Measurements from ENCODE around the gene SP7. TPM values are rescaled to one million over a fixed set of nuclear protein-coding genes. Genes with fewer than 3 reads are reported as not detected.

The SP7 gene
- total and polyA plus RNA-seq, 9 donors, result 0.02 to 0.10 TPM; not detected in 7

DNA sequence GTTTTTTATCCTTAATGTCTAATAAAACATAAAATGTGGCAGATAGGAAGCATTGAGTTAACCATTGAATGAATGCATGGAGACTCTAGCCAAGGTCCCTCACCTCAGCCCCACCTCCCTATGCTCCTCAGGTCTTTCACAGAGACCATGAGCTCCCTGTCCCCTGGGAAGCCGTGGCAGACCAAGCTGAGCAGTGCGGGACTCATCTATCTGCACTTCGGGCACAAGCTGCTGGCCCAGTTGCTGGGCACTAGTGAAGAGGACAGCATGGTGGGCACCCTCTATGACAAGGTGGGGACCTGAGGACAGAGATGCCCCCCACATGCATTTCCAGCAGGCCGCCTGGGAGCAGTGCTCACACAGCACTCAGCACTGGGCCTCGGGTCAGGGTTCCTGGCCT, 33.3 kb downstream of the SP7 start:
- WGBS, 3 donors, result 83 to 87% (median 85%) methylated on average over 5 of the region's 5 CpGs
- Histone ChIP-seq H3K27me3 (no peaks in the 10 kb centered on the region), H3K36me3 (peaks cover 2% of the 10 kb centered on the region), H3K4me1 (ENCODE audit: insufficient read depth) (peaks cover 5% of the 10 kb centered on the region), H3K4me3 (no peak overlapping the region), H3K27ac (no peak overlapping the region), H3K9me3 (no peaks in the 10 kb centered on the region)
- TF ChIP-seq POLR2A (IDR thresholded peaks at IDR 0.05) (no peak), EP300 (IDR thresholded peaks at IDR 0.05) (no peak)
- TF ChIP-seq, protein P1, sequence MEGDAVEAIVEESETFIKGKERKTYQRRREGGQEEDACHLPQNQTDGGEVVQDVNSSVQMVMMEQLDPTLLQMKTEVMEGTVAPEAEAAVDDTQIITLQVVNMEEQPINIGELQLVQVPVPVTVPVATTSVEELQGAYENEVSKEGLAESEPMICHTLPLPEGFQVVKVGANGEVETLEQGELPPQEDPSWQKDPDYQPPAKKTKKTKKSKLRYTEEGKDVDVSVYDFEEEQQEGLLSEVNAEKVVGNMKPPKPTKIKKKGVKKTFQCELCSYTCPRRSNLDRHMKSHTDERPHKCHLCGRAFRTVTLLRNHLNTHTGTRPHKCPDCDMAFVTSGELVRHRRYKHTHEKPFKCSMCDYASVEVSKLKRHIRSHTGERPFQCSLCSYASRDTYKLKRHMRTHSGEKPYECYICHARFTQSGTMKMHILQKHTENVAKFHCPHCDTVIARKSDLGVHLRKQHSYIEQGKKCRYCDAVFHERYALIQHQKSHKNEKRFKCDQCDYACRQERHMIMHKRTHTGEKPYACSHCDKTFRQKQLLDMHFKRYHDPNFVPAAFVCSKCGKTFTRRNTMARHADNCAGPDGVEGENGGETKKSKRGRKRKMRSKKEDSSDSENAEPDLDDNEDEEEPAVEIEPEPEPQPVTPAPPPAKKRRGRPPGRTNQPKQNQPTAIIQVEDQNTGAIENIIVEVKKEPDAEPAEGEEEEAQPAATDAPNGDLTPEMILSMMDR (IDR thresholded peaks at IDR 0.05), result no peak
- intact Hi-C loops (cut with DNase I), result no loop called here
- DNase-seq, result no peak

- no peaks in the 10 kb centered on the region for H3K36me3 ChIP-seq
- H3K9me3 ChIP-seq, result no peaks in the 10 kb centered on the region
- 0 to 2% (median 1%) methylated on average over 12 of the region's 12 CpGs for WGBS, 3 donors
- DNase-seq, result no peak
- TF ChIP-seq, protein P1 (IDR thresholded peaks at IDR 0.05), result no peak
- no peak for TF ChIP-seq POLR2A (IDR thresholded peaks at IDR 0.05)
- no peak for TF ChIP-seq EP300 (IDR thresholded peaks at IDR 0.05)
- no peak overlapping the region for H3K27ac ChIP-seq
- intact Hi-C loops (cut with DNase I), result no loop called here
- H3K4me3 ChIP-seq, result peak overlapping the region; percentile 77
- H3K4me1 ChIP-seq (ENCODE audit: insufficient read depth), result peaks cover 5% of the 10 kb centered on the region
- no peaks in the 10 kb centered on the region for H3K27me3 ChIP-seq
These were observed 36.0 kb downstream of the SP7 start for GRCh38 chr12:53300187-53300586.

- WGBS, 3 donors, result 0 to 2% (median 2%) methylated on average over 49 to 51 of the region's 51 CpGs
- H3K36me3 ChIP-seq, result no peaks in the 10 kb centered on the region
- TF ChIP-seq EP300 (IDR thresholded peaks at IDR 0.05) (no peak), POLR2A (IDR thresholded peaks at IDR 0.05) (no peak)
- TF ChIP-seq, protein P1 (IDR thresholded peaks at IDR 0.05), result no peak
- H3K9me3 ChIP-seq, result no peaks in the 10 kb centered on the region
- no peak within 1 kb of the TSS for H3K27ac ChIP-seq
- peak within 1 kb of the TSS; percentile 77 for H3K4me3 ChIP-seq
- intact Hi-C loops (cut with DNase I), result no loop called here
- H3K4me1 ChIP-seq (ENCODE audit: insufficient read depth), result peaks cover 6% of the 10 kb centered on the region
- no peaks in the 10 kb centered on the region for H3K27me3 ChIP-seq
- DNase-seq, result peak; percentile 83 to 91 (median 86)
These were observed 36.5 kb downstream of the SP7 start, which contains the start of gene MYG1 for GRCh38 chr12:53299454-53300180. TSS of gene MYG1 (plus strand) at chr12:53299695. CDS start at chr12:53299738, 43 bp downstream.

GRCh38 chr12:53299101-53299453, 37.1 kb downstream of the SP7 start:
- Histone ChIP-seq H3K27me3 (no peaks in the 10 kb centered on the region), H3K27ac (no peak overlapping the region), H3K4me1 (ENCODE audit: insufficient read depth) (peaks cover 7% of the 10 kb centered on the region), H3K4me3 (peak overlapping the region; percentile 77), H3K9me3 (no peaks in the 10 kb centered on the region), H3K36me3 (no peaks in the 10 kb centered on the region)
- intact Hi-C loops (cut with DNase I), result no loop called here
- TF ChIP-seq EP300 (IDR thresholded peaks at IDR 0.05) (no peak), POLR2A (IDR thresholded peaks at IDR 0.05) (no peak)
- TF ChIP-seq, protein P1 (IDR thresholded peaks at IDR 0.05), result no peak
- no peak for DNase-seq
- 53 to 58% (median 56%) methylated on average over 5 of the region's 5 CpGs for WGBS, 3 donors

Data from ovary (tissue), 9 donors.